ENCODE data around the gene SPA17.

SPA17 gene

DNA sequence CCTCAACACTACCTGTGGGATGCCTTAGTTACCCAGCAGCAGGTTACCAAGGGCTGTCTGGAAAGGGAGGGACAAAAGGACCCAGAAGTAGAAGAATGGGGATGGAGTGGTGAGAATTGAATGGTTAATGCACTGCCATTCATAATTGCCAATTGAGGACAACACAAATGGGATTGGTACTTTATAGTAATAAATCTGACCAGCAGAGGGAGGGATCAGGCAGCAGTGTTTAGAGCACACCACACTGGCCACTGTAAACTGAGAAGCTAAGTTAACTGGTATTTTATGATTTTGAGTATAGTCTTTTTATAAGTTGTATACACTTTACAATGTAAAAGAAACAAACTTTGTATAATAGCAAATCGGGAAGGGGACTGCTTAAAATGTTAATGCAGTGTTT, 40.3 kb upstream of the SPA17 start:
- Histone ChIP-seq H2AK5ac (ENCODE audit: low read depth, low read length) (no peak overlapping the region), H3K9me3 (replicated peaks in 1 of 2; ENCODE audit: control insufficient read depth in 2 of 2, insufficient read depth in 1 of 2, low read depth in 1 of 2, low read length in 2 of 2) (no peaks in the 10 kb centered on the region), H3K4me2 (ENCODE audit: insufficient read depth, low read length, poor library complexity, severe bottlenecking) (no peak overlapping the region), H2BK5ac (ENCODE audit: low read length) (no peak overlapping the region), H3K27ac (replicated peaks; ENCODE audit: low read length) (no peak overlapping the region), H2BK12ac (ENCODE audit: low read length) (no peak overlapping the region), H3K4me3 (ENCODE audit: low read length in 2 of 2) (no peak overlapping the region), H3K14ac (ENCODE audit: low read length) (no peak overlapping the region), H3K23ac (ENCODE audit: low read depth, low read length, poor library complexity) (no peak overlapping the region), H3K4me1 (ENCODE audit: control insufficient read depth in 2 of 2, insufficient read depth in 1 of 2, low read depth in 1 of 2, low read length in 2 of 2) (no peaks in the 10 kb centered on the region), H2BK120ac (ENCODE audit: low read depth, low read length) (no peak overlapping the region), H4K8ac (ENCODE audit: low read depth, low read length) (no peak overlapping the region), H3K79me1 (ENCODE audit: low read depth, low read length) (no peaks in the 10 kb centered on the region), H3K18ac (ENCODE audit: low read length) (no peak overlapping the region), H3K9ac (ENCODE audit: low read depth, low read length, poor library complexity) (no peak overlapping the region), H2BK15ac (ENCODE audit: low read length) (no peak overlapping the region), H3K4ac (ENCODE audit: low read length) (no peak overlapping the region), H3K27me3 (ENCODE audit: control insufficient read depth in 3 of 3, insufficient read depth in 3 of 3, low read depth in 1 of 3, low read length in 3 of 3) (no peaks in the 10 kb centered on the region), H2AFZ (ENCODE audit: low read length) (no peak overlapping the region), H4K91ac (ENCODE audit: low read depth, low read length, poor library complexity) (no peak overlapping the region), H3K36me3 (replicated peaks in 1 of 2; ENCODE audit: control insufficient read depth in 2 of 2, insufficient read depth in 2 of 2, low read length in 2 of 2) (peaks cover 16 to 97% of the 10 kb centered on the region in 2 donors)
- DNase-seq (ENCODE audit: low spot score), result no peak
- WGBS, 2 donors (ENCODE audit: extremely low coverage in 2 of 2, insufficient read length in 2 of 2, insufficient replicate concordance in 1 of 2), result no CpG with 5 or more reads among the region's 1 CpG

DNA sequence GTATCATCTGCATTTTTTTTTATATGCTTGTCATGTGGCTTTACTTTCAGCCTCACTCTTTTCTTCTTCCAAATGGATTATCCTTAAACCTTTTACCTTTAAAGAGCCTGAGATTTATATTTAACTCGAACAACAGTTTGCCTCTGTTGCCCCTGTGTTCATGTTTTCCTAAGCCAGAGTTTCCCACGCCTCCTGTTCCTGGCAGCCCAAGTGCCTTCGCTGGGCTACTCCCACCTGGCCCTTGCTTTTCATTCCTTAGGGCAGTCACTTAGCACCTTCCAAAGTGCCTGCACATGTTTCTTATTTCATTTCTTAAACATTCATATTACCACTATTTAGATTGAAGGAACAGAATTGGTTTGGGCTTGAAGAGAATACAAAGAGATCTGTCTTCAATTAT, 37.8 kb upstream of the SPA17 start:
- Histone ChIP-seq H3K4me2 (ENCODE audit: insufficient read depth, low read length, poor library complexity, severe bottlenecking) (no peak overlapping the region), H2BK120ac (ENCODE audit: low read depth, low read length) (no peak overlapping the region), H3K4ac (ENCODE audit: low read length) (no peak overlapping the region), H3K4me3 (ENCODE audit: low read length in 2 of 2) (no peak overlapping the region), H3K79me1 (ENCODE audit: low read depth, low read length) (no peaks in the 10 kb centered on the region), H4K91ac (ENCODE audit: low read depth, low read length, poor library complexity) (no peak overlapping the region), H3K4me1 (ENCODE audit: control insufficient read depth in 2 of 2, insufficient read depth in 1 of 2, low read depth in 1 of 2, low read length in 2 of 2) (no peaks in the 10 kb centered on the region), H2BK15ac (ENCODE audit: low read length) (no peak overlapping the region), H3K36me3 (replicated peaks in 1 of 2; ENCODE audit: control insufficient read depth in 2 of 2, insufficient read depth in 2 of 2, low read length in 2 of 2) (peaks cover 10 to 89% of the 10 kb centered on the region in 2 donors), H3K23ac (ENCODE audit: low read depth, low read length, poor library complexity) (no peak overlapping the region), H3K27ac (replicated peaks; ENCODE audit: low read length) (no peak overlapping the region), H2AFZ (ENCODE audit: low read length) (no peak overlapping the region), H3K9ac (ENCODE audit: low read depth, low read length, poor library complexity) (no peak overlapping the region), H4K8ac (ENCODE audit: low read depth, low read length) (no peak overlapping the region), H2BK5ac (ENCODE audit: low read length) (no peak overlapping the region), H2AK5ac (ENCODE audit: low read depth, low read length) (no peak overlapping the region), H3K9me3 (replicated peaks in 1 of 2; ENCODE audit: control insufficient read depth in 2 of 2, insufficient read depth in 1 of 2, low read depth in 1 of 2, low read length in 2 of 2) (peaks cover 4% of the 10 kb centered on the region in 2 donors), H3K18ac (ENCODE audit: low read length) (no peak overlapping the region), H3K27me3 (ENCODE audit: control insufficient read depth in 3 of 3, insufficient read depth in 3 of 3, low read depth in 1 of 3, low read length in 3 of 3) (no peaks in the 10 kb centered on the region), H2BK12ac (ENCODE audit: low read length) (no peak overlapping the region), H3K14ac (ENCODE audit: low read length) (no peak overlapping the region)
- no peak for DNase-seq (ENCODE audit: low spot score)
- no CpG with 5 or more reads among the region's 3 CpGs for WGBS, 2 donors (ENCODE audit: extremely low coverage in 2 of 2, insufficient read length in 2 of 2, insufficient replicate concordance in 1 of 2)

DNA sequence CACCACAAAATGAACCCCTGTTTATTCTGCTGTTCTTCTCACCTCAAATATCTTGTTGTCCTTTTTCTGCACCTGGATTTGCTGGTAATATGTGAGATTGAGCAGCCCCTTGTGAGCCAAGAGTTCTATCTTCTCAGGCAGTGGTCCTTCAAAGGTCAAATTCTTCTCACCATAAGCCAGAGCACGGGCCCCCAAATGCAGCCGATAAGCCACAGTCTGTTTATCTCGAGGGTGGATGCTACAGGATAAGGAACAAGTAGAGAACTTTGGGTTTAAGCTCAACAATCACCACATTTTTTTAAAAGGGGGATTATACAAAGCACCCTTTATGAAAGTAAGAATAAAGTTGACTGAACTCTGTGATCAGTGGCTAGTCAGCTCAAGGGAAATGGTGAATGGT, 35.2 kb upstream of the SPA17 start:
- H3K27ac ChIP-seq (replicated peaks; ENCODE audit: low read length), result no peak overlapping the region
- H2BK120ac ChIP-seq (ENCODE audit: low read depth, low read length), result no peak overlapping the region
- H3K4me2 ChIP-seq (ENCODE audit: insufficient read depth, low read length, poor library complexity, severe bottlenecking), result no peak overlapping the region
- WGBS, 2 donors (ENCODE audit: extremely low coverage in 2 of 2, insufficient read length in 2 of 2, insufficient replicate concordance in 1 of 2), result no CpG with 5 or more reads among the region's 3 CpGs
- H2BK12ac ChIP-seq (ENCODE audit: low read length), result no peak overlapping the region
- no peak overlapping the region for H4K8ac ChIP-seq (ENCODE audit: low read depth, low read length)
- H3K36me3 ChIP-seq (replicated peaks in 1 of 2; ENCODE audit: control insufficient read depth in 2 of 2, insufficient read depth in 2 of 2, low read length in 2 of 2), result peaks cover 1 to 63% of the 10 kb centered on the region in 2 donors
- DNase-seq (ENCODE audit: low spot score), result no peak
- H2BK5ac ChIP-seq (ENCODE audit: low read length), result no peak overlapping the region
- no peak overlapping the region for H3K23ac ChIP-seq (ENCODE audit: low read depth, low read length, poor library complexity)
- no peak overlapping the region for H3K4ac ChIP-seq (ENCODE audit: low read length)
- no peak overlapping the region for H4K91ac ChIP-seq (ENCODE audit: low read depth, low read length, poor library complexity)
- H3K79me1 ChIP-seq (ENCODE audit: low read depth, low read length), result no peaks in the 10 kb centered on the region
- no peaks in the 10 kb centered on the region for H3K27me3 ChIP-seq (ENCODE audit: control insufficient read depth in 3 of 3, insufficient read depth in 3 of 3, low read depth in 1 of 3, low read length in 3 of 3)
- no peak overlapping the region for H2BK15ac ChIP-seq (ENCODE audit: low read length)
- no peak overlapping the region for H3K9ac ChIP-seq (ENCODE audit: low read depth, low read length, poor library complexity)
- H2AFZ ChIP-seq (ENCODE audit: low read length), result no peak overlapping the region
- no peak overlapping the region for H2AK5ac ChIP-seq (ENCODE audit: low read depth, low read length)
- no peak overlapping the region for H3K14ac ChIP-seq (ENCODE audit: low read length)
- H3K18ac ChIP-seq (ENCODE audit: low read length), result no peak overlapping the region
- H3K4me1 ChIP-seq (ENCODE audit: control insufficient read depth in 2 of 2, insufficient read depth in 1 of 2, low read depth in 1 of 2, low read length in 2 of 2), result no peaks in the 10 kb centered on the region
- H3K9me3 ChIP-seq (replicated peaks in 1 of 2; ENCODE audit: control insufficient read depth in 2 of 2, insufficient read depth in 1 of 2, low read depth in 1 of 2, low read length in 2 of 2), result peaks cover 4 to 6% of the 10 kb centered on the region in 2 donors
- no peak overlapping the region for H3K4me3 ChIP-seq (ENCODE audit: low read length in 2 of 2)

DNA sequence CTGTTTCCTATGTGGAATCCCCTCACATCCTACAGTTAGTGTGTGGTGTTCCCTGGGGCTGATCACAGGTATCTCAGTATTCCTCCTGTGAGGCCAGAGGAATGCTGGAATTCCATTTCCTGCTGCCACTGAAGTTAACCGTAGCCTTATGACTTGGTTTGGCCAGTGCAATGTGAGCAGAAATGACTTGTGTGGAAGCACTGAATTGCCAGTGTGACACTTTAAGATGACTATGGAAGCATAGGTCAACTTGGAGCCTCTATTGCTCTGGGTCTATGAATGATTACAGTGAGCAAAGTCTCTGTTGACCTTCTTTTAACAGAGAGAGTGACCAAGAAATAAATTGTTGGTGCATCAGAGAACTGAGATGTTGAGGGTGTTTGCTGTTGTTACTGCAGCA, 34.5 kb upstream of the SPA17 start:
- Histone ChIP-seq H3K9me3 (replicated peaks in 1 of 2; ENCODE audit: control insufficient read depth in 2 of 2, insufficient read depth in 1 of 2, low read depth in 1 of 2, low read length in 2 of 2) (peaks cover 4 to 6% of the 10 kb centered on the region in 2 donors), H3K18ac (ENCODE audit: low read length) (no peak overlapping the region), H2AK5ac (ENCODE audit: low read depth, low read length) (no peak overlapping the region), H3K4ac (ENCODE audit: low read length) (no peak overlapping the region), H4K91ac (ENCODE audit: low read depth, low read length, poor library complexity) (no peak overlapping the region), H3K36me3 (replicated peaks in 1 of 2; ENCODE audit: control insufficient read depth in 2 of 2, insufficient read depth in 2 of 2, low read length in 2 of 2) (peaks cover 1 to 57% of the 10 kb centered on the region in 2 donors), H3K4me2 (ENCODE audit: insufficient read depth, low read length, poor library complexity, severe bottlenecking) (no peak overlapping the region), H2BK12ac (ENCODE audit: low read length) (no peak overlapping the region), H3K27ac (replicated peaks; ENCODE audit: low read length) (no peak overlapping the region), H4K8ac (ENCODE audit: low read depth, low read length) (no peak overlapping the region), H3K4me3 (ENCODE audit: low read length in 2 of 2) (no peak overlapping the region), H2BK120ac (ENCODE audit: low read depth, low read length) (no peak overlapping the region), H3K14ac (ENCODE audit: low read length) (no peak overlapping the region), H3K27me3 (ENCODE audit: control insufficient read depth in 3 of 3, insufficient read depth in 3 of 3, low read depth in 1 of 3, low read length in 3 of 3) (no peaks in the 10 kb centered on the region), H3K4me1 (ENCODE audit: control insufficient read depth in 2 of 2, insufficient read depth in 1 of 2, low read depth in 1 of 2, low read length in 2 of 2) (peaks cover 0 to 2% of the 10 kb centered on the region in 2 donors), H3K23ac (ENCODE audit: low read depth, low read length, poor library complexity) (no peak overlapping the region), H2BK5ac (ENCODE audit: low read length) (no peak overlapping the region), H2BK15ac (ENCODE audit: low read length) (no peak overlapping the region), H2AFZ (ENCODE audit: low read length) (no peak overlapping the region), H3K9ac (ENCODE audit: low read depth, low read length, poor library complexity) (no peak overlapping the region), H3K79me1 (ENCODE audit: low read depth, low read length) (no peaks in the 10 kb centered on the region)
- no CpG with 5 or more reads among the region's 1 CpG for WGBS, 2 donors (ENCODE audit: extremely low coverage in 2 of 2, insufficient read length in 2 of 2, insufficient replicate concordance in 1 of 2)
- no peak for DNase-seq (ENCODE audit: low spot score)
